Activated T-cell treated with anti-CD3 and anti-CD28 coated beads for 48 hours (primary cell): Measurements from ENCODE around the gene RBM14.
"Not testable (repeated sequence)": the region's sequence is repeated elsewhere in the genome, so short reads cannot be mapped to it uniquely, and the experiment has no call there.

Experiments
- DNase-seq: peaks from one replicate; pipeline ENCODE4 v3.0.0-alpha.2; 2020; ENCODE audit warnings: low read depth

The RBM14 gene, protein sequence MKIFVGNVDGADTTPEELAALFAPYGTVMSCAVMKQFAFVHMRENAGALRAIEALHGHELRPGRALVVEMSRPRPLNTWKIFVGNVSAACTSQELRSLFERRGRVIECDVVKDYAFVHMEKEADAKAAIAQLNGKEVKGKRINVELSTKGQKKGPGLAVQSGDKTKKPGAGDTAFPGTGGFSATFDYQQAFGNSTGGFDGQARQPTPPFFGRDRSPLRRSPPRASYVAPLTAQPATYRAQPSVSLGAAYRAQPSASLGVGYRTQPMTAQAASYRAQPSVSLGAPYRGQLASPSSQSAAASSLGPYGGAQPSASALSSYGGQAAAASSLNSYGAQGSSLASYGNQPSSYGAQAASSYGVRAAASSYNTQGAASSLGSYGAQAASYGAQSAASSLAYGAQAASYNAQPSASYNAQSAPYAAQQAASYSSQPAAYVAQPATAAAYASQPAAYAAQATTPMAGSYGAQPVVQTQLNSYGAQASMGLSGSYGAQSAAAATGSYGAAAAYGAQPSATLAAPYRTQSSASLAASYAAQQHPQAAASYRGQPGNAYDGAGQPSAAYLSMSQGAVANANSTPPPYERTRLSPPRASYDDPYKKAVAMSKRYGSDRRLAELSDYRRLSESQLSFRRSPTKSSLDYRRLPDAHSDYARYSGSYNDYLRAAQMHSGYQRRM

DNA sequence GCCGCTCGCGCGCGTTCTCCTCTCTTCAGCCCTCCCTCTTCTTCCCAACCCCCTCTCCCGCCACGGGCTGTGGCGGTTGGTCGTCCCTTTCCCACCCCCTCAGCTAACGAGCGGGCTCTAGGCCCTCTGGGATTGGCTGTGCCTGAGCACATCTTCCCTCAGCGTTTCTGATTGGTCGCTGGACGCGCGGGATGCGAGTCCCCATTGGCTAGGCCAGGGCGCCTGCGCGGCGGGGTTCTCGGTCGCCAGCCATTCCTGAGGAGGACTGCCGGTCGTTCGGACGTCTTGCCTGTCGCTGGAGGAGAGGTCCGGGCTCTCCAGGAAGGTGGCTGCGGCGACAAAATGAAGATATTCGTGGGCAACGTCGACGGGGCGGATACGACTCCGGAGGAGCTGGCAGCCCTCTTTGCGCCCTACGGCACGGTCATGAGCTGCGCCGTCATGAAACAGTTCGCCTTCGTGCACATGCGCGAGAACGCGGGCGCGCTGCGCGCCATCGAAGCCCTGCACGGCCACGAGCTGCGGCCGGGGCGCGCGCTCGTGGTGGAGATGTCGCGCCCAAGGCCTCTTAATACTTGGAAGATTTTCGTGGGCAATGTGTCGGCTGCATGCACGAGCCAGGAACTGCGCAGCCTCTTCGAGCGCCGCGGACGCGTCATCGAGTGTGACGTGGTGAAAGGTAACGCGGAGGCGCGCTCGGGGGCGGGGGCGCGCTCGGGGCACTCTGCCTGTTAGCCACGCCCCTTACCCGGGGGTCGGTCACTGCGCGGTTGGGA is at the start of gene RBM14:
Gene RBM14 (plus strand): TSS at position 252 of the 776 bp plus-strand sequence. CDS start 91 bp downstream, at position 343.
- DNase-seq: peak; percentile 98

DNA sequence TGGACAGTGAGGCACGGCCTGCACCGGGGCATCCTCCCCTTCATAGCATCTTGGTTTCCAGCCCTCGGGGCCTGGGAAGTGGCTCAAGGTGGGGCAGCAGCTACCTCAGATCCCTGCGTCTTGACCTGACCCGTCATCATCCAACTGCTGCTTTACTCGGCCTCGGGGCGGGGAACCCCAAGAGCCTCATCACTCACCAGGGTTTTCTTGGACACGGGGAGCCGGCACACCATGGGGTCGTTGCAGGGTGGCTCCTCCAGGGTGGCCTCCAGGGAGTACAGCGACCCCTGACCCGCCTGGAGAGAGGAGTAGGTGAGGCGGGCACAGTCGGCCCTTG is 48.7 kb upstream of the RBM14 start:
- no peak for DNase-seq

GRCh38 chr11:66568124-66568916 is 48.1 kb upstream of the RBM14 start, which contains the start of gene CTSF:
Gene CTSF, minus strand, starts transcription at chr11:66568606. Its CDS starts 120 bp downstream, at chr11:66568486.
- DNase-seq: peak; percentile 63

DNA sequence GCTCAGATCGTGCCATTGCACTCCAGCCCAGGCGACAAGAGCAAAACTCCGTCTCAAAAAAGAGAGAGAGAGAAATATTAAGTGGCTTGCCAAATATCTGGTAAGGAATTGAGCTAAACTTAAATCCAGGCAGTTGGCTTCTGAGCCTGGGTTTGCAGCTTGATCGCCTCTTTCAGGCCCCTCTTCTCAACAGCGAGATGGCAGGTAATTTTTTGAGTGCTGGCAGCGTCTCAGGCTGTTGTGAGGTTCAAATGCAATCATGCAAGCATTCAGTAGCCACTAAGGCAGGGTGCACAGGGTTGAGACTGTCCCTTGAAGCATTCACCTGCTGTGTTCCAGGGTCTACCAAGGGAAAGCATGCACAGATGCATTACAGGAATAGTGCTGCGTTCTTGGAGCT is 47.4 kb upstream of the RBM14 start:
- DNase-seq: no peak

- no peak for DNase-seq
Observed at GRCh38 chr11:66570079-66570849, 46.2 kb upstream of the RBM14 start.

DNA sequence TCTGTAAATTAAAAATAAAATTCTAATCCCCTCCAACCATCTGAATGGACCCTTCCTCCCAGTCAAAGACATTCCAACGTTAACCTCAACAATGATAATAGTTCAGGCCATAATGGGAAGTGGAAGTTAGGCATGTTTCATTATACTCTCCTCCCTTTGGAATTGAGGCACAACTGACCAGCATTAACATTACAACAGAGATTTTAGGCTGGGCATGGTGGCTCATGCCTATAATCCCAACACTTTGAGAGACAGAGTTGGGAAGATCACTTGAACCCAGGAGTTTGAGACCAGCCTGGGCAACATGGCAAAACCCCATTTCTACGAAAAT is 45.6 kb upstream of the RBM14 start:
- no peak for DNase-seq

- peak; percentile 82 for DNase-seq
Observed at GRCh38 chr11:66579017-66579606, 37.3 kb upstream of the RBM14 start.

- DNase-seq: no peak
Observed at GRCh38 chr11:66580803-66581202, 35.6 kb upstream of the RBM14 start.

DNA sequence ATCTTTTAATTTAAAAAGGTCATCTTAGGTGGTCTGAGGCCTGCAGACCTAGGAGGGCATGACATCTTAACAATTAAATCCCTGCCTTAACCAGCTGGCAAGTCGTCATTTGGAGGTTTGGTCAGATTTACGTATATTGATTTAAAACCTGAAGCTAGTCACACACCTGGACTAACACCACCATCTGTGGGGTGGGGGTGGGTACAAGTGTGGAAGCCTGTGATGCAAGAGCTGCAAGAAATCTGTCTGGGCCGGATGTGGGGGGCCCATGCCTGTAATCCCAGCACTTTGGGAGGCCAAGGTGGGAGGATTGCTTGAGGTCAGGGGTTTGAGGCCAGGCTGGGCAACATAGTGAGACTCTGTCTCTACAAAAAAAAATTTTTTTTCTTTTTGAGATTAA is 35.2 kb upstream of the RBM14 start:
- DNase-seq: no peak

DNA sequence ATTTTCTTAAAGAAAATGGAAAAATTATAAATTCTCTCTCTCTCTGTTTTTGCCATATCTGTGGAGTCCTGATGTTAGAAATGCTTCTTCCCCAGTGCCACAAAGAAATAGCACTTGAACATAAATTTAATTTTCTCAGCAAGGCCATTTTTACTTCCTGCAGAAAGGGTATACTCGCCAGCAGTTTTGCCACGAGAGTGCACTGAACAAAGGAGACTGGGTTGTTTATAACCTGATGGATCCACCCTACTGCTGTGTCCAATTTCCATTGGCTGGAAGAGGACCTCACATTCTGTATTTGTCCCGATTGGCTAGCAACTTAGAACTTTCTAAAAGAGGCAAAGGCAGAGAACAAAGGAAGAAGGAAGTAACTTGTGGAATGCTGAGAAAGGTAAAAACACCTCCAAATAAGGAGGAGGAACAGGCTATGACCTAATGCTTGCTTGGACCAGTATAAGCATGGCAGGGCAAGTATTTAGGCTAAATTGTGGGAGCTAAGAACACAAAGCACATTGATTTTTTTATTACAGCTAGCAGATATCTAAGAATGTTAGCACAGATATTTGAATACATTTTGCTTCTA is 33.8 kb upstream of the RBM14 start:
- not testable (repeated sequence) for DNase-seq

- DNase-seq: not testable (repeated sequence)
Observed at GRCh38 chr11:66585447-66585846, 31.0 kb upstream of the RBM14 start.

GRCh38 chr11:66586136-66586535 is 30.3 kb upstream of the RBM14 start:
- no peak for DNase-seq

DNA sequence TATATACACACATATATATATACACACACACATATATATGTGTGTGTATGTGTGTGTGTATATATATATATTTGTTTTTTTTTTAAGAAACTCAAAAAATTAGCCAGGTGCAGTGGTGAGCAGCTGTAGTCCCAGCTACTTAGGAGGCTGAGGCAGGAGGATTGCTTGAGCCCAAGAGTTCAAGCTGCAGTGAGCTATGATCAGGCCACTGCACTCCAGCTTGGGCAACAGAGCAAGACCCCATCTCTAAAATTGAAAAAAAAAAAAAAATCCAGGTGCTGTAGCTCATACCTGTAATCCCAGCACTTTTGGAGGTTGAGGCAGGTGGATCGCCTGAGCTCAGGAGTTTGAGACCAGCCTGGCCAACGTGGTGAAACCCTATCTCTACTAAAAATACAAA is 27.1 kb upstream of the RBM14 start:
- DNase-seq: not testable (repeated sequence)

GRCh38 chr11:66589996-66590675 is 26.3 kb upstream of the RBM14 start:
- DNase-seq: no peak

- DNase-seq: no peak
Observed at GRCh38 chr11:66591175-66591574, 25.3 kb upstream of the RBM14 start.

DNA sequence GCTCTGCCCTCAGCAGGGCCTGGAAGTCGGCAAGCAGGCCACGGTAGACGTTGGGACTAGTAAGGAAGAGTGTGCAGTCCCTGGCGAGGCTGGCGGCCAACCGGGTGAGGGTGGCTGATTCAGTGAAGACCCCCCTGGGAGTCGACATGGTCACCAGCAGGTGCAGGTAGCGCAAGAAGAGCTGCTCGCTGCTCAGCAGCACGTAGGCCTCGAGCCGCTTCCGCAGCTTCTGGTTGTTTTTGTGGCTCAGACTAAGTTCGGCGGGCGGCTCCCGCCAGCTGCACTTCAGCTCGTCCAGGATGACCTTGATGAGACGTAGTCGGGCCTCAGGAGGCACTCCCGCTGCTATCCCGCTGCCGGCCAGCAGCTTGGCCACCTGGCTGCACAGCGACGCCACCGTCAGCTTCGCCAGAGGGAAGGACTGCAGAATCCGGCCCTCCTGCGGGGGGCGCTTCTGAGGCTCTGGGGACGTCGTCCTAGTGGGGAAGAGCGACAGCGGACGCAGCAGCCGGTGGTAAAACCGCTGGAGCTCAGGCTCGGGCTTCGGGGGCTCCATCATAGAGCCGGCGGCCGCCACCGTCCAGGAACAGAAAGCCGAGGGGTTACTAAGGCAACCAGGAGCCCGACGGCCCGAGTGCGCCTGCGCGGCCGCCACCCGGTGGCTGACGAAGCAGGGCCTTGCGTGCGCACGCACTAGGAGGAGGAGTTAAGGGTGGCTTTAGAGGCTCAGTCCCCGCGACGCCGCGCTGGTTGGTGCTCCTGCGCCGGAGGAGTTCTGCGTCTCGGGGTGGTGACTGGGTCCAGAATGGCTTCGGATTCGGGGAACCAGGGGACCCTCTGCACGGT is 23.8 kb upstream of the RBM14 start, which contains the start of the genes CCDC87 and CCS:
Gene CCDC87 (minus strand): TSS at position 607 of the 846 bp plus-strand sequence. CDS start 48 bp downstream, at position 559.
Gene CCS (plus strand): TSS at position 729 of the 846 bp plus-strand sequence. CDS start 77 bp downstream, at position 806.
- DNase-seq: peak; percentile 98

GRCh38 chr11:66593303-66593635 is 23.2 kb upstream of the RBM14 start:
- no peak for DNase-seq

- DNase-seq: no peak
Observed at GRCh38 chr11:66593650-66594049, 22.8 kb upstream of the RBM14 start.
